ENCODE results near the gene RASAL3.

Gene RASAL3

GRCh38 chr19:15432629-15433518 lies 31.5 kb downstream of the RASAL3 start:
- peak; percentile 92 for DNase-seq

GRCh38 chr19:15432018-15432494 lies 32.3 kb downstream of the RASAL3 start:
- peak; percentile 36 for DNase-seq

GRCh38 chr19:15431396-15432017 lies 32.8 kb downstream of the RASAL3 start:
- no peak for DNase-seq

DNA sequence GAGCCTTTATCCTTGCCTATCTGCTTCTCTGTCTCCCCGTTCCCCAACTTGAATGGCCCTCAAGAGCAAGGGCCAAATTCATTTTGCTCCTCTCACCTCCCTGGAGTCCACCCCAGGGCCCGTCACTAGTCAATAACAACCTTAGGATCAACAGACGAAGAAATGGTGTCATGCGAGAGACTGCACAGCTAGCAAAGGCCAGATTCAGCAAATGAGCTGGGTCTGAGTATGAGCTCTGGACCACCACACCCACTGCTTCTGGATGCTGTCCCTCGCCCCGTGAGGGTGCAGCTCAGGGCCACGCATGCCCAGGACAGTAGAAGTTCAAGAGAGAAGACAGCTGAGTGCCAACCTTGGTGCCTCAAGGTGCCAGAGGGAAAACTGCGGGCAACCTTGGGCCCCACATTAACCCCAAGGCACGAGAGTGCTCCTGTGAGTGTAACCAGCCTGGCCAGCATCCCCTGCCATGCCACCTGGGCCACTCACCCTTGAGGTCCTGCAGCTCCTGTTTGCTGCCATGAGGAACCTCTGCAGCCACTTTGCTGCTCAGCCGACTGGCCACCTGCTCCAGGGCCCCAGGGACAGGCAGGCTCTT lies 33.7 kb downstream of the RASAL3 start:
- DNase-seq = no peak

DNA sequence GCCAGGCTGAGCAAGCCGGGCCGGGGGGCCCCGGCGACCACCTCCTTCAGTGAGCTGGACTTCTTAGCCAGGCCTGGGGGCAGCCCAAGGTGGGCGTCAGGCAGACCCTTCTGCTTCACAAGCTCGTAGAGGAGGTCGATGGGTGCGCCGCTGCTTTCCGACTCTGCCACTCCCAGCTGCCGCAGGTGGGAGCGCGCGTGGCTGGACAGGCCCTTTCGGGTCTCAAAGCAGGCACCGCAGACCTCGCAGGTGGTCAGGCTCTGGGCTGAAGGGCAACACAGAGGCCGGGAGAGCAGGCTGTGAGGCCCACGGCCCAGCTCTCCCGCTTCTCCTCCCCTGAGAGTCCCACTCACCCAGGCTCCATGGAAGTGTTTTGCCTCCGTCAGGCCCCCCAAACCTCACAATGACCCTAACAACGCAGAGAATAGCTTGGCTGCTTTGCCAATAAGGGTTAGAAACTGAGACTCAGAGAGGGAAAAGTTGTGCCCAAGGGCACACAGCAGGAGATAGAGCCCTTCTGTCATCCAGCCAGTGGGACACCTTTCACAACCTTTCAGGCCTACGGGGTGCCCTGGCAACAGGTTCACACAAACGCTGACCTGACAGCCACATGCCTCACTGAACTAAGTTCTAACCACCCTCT lies 34.4 kb downstream of the RASAL3 start:
- no peak for DNase-seq

GRCh38 chr19:15428956-15429824 lies 35.2 kb downstream of the RASAL3 start:
- no peak for DNase-seq

DNA sequence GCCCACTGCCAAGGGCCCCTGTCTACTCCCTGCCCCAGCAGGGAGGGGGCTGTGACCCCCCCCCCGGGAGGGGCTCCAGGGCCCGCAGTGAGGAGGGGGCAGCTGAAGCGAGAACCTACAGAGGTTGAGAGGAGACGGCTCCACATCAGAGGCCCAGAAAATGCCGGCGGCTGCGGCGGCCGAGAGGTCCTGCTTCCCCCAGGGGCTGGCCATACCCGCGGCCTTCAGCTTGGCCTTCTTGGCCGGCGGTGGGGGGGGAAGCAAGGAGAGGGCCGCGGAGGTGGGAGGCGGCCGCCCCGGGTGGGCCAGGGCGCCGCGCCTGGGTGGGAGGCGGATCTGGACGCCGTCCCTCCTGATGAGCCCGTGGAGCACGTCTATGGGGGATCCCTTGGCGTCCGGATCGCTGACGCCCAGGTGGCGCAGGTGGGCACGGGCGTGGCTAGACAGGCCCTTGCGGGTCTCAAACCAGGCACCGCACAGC lies 36.3 kb downstream of the RASAL3 start:
- no peak for DNase-seq

DNA sequence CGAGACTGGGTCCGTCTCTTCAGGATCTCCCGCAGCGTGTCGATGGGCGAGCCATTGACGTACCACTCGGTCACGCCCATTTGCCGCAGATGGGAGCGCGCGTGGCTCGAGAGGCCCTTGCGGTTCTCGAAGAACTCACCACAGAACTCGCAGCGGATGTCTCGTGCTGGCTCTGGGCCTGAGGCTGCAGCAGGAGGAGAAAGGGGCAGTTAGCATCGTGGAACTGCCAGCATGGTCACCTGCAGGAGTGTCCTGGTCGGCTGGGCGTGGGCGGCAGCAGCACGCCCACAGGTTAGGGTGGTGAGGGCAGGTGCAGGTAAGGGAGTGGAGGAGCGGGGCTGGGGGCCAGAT lies 37.0 kb downstream of the RASAL3 start:
- DNase-seq = no peak

DNA sequence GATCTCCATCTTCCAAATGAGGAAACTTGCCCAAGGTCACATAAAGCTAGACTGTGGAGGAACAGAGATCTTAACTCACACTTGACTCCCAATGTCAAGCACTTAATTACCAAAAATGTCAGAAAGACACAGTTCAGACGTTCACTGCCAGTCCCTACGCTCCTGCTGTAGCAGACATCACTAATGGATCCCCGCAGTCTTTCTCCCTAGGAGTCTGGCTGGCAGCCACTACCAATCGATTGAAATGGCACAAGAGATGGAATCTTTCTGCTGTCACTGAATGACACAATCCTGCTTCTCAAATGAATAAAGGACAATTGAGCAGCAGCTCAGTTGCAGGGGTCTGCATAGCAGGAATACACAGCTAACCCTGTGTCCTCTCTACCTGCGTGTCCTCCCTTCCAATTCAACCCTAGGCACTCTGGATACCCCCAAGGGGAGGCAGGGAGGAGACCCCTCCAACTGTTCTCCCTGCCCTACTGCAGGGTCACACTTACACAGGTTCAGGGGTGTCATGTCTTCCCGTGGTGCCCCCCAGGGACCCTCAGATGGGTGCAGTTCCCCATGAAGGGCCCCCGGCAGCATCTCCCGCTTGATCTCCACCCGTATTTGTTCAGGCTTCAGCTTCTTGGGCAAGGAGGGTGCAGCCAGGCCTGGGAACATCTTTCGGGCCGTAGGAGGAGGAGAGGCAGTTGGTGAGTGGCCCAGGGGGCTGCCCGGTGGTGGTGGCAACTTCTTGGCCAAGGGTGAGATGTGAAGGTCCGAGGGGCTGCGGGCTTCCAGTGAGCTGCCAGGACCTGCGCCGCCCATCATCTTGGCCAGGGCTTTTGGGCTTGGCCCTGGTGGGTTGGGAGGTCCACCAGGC lies 37.6 kb downstream of the RASAL3 start:
- no peak for DNase-seq

GRCh38 chr19:15425321-15425950 lies 38.9 kb downstream of the RASAL3 start:
- DNase-seq = no peak

DNA sequence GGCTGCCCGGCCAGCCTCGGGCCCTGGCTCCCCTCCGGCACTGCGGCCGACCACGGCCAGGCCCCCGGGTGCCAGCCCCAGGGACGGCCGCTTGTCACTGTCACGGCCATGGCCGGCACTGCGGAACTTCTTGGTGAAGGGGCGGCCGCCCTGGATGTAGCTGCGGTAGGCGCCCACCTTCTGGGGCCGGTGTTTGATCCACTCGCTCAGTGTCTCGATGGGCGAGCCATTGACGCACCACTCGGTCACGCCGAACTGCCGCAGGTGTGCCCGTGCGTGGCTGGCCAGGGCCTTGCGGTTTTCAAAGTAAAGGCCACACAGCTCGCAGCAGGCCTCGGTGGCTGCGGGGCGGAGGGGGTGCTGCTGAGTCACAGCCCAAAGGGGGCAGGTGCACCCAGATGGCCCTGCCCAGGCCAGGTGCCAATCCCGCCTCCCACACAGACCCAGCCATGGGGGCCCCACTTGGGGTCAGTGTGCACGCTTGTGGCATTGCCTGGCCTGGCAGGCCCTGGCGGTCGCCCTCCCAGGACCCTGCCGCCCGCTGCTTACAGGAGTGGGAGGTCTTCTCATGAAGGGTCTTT lies 39.6 kb downstream of the RASAL3 start:
- no peak for DNase-seq

GRCh38 chr19:15424121-15424520 lies 40.2 kb downstream of the RASAL3 start:
- no peak for DNase-seq

DNA sequence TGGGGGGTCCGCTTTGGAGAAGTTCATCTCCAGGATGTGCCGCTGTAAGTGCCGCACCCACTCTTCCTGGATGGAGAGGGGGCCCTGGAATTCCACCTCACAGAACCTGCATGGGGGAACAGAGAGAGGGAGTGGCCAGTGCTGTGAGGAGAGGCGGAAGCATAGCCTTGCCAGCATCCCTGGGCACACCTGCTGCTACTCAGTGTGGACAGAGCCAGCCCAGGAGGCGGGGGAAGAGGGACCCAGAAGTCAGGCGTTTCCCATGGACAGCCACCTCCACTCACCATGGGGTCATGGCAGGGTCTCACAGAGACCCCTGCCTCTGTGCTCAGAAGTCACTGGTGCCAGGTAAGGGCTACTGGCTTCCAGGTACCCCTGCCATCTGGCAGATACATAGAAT lies 41.2 kb downstream of the RASAL3 start:
- no peak for DNase-seq

DNA sequence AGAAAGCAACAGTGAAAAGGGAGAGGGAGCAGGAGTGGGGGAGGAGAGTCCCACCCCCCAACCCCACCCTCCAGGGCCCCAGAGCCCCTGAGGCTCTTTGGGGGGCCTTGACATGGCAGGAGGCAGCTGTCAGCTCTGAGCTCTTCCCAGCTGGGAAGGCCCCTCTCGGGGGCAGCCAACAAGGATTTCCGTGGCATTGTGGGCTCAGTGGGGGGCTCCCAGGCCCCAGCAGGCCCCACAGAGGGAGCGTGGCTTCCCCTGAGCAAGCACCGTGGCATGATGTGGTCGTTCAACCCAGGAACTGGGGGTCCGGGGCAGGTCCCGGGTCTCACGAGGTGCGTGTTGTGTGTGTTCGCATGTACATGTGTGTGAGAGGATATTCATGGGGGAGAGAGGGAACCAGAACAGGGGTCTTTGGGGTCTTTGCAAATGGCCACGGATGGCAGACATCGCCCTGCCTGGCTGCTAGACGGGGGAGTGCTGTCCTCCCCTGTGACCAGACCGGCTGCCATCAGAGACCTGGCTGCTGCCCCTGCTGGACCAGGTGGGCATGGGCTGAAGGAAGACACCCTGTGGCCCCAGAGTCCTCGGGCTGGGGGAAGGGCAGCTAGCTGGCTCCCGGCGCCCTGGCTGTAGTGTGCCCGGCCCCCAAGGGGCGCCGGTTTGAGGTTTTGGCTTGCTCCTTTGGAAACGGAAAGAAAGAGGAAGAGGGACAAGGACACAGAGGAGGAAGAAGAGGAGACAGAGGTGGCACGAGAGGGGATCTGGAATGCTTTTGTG lies 41.9 kb downstream of the RASAL3 start:
- no peak for DNase-seq

- DNase-seq = no peak
Measured at GRCh38 chr19:15421721-15422260, 42.6 kb downstream of the RASAL3 start.

DNA sequence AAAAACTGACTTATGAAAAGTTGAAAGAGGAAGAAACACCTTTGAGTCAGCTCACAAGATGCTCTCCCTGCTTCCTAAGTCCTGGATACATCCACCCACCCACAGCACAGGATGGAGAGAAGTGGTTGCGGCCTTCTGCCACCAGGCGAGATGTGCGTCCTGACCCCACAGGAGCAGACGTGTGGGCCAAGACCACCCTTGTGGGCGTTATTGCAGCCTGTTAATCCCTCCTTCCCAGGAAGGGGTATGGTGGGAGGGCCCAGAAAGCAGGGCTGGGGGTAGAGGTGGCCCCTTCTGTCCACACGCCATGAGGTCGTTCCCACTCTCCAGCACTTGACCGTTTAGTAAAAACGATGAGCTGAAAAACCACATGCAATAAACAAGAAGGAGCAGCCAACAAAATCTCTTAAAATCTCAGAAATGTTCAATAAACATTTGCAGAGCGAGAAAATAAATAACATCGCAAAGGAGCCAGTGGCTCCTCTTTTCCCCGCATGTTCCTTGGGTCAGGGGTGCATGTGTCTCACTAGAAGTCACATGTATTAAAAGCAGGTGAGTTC lies 43.1 kb downstream of the RASAL3 start:
- DNase-seq = no peak

GRCh38 chr19:15419413-15420025 lies 44.8 kb downstream of the RASAL3 start:
- DNase-seq = no peak
